NCI-H187 treated with DMSO at 0.1 percent for 48 hours (cell line): ENCODE measurements around the gene MADD.

Experiments
- DNase-seq: peaks from one replicate; lab custom pipeline; 2025; lab: John Stamatoyannopoulos, UW

MADD gene

GRCh38 chr11:47358731-47359051 is 88.8 kb downstream of the MADD start:
- no peak for DNase-seq

- DNase-seq: no peak
Measured at GRCh38 chr11:47359162-47359561, 89.2 kb downstream of the MADD start.

- no peak for DNase-seq
Measured at GRCh38 chr11:47359586-47359985, 89.7 kb downstream of the MADD start.

- DNase-seq: no peak
Measured at GRCh38 chr11:47360341-47360740, 90.4 kb downstream of the MADD start.

- DNase-seq: no peak
Measured at GRCh38 chr11:47361419-47361818, 91.5 kb downstream of the MADD start.

GRCh38 chr11:47366020-47366490 is 96.1 kb downstream of the MADD start:
- no peak for DNase-seq

- DNase-seq: no peak
Measured at GRCh38 chr11:47369676-47370075, 99.7 kb downstream of the MADD start.

- no peak for DNase-seq
Measured at GRCh38 chr11:47372422-47372821, 102.5 kb downstream of the MADD start.

- DNase-seq: no peak
Measured at GRCh38 chr11:47373876-47374719, 104.2 kb downstream of the MADD start.

GRCh38 chr11:47374720-47375019 is 104.7 kb downstream of the MADD start:
- DNase-seq: no peak

GRCh38 chr11:47375020-47375419 is 105.1 kb downstream of the MADD start:
- DNase-seq: no peak

- DNase-seq: no peak
Measured at GRCh38 chr11:47375546-47376085, 105.7 kb downstream of the MADD start.

GRCh38 chr11:47376107-47376524 is 106.2 kb downstream of the MADD start:
- DNase-seq: no peak

- DNase-seq: no peak
Measured at GRCh38 chr11:47376525-47377371, 106.8 kb downstream of the MADD start.

- no peak for DNase-seq
Measured at GRCh38 chr11:47377571-47378009, 107.7 kb downstream of the MADD start.

GRCh38 chr11:47378010-47378835 is 108.3 kb downstream of the MADD start, which contains the start of gene SPI1:
SPI1 (minus strand) TSS chr11:47378547; CDS start chr11:47378353, 194 bp downstream.
- DNase-seq: no peak

- no peak for DNase-seq
Measured at GRCh38 chr11:47378836-47379170, 108.9 kb downstream of the MADD start.

- DNase-seq: no peak
Measured at GRCh38 chr11:47379317-47379716, 109.4 kb downstream of the MADD start.
